Prostate gland (tissue), 2 donors: ENCODE data around the gene TMEM232. TPM values are rescaled to one million over a fixed set of nuclear protein-coding genes. Genes with fewer than 3 reads are reported as not detected.

ENCODE experiments used
- DNase-seq: peaks from one replicate; pipeline ENCODE4 v3.0.0-alpha.2; 2019; ENCODE audit warnings: low spot score
- H3K27ac ChIP-seq, 2 donors: fragments of 200-600 bp; sonication (generic); 2 replicates each; pipeline ENCODE4 v1.5.1; 2017 to 2019
- H3K27me3 ChIP-seq: fragments of 200-600 bp; sonication (generic); replicated peaks from 2 replicates; pipeline ENCODE4 v1.5.1; 2019; ENCODE audit not compliant: insufficient read depth
- H3K36me3 ChIP-seq, 2 donors: fragments of 200-600 bp; sonication (generic); 1 replicate in 1 of 2; 2 replicates in 1 of 2; pipeline versions ENCODE4 v1.5.1 to v1.8.1; 2017 to 2019
- H3K4me1 ChIP-seq: fragments of 200-600 bp; sonication (generic); replicated peaks from 2 replicates; pipeline ENCODE4 v1.5.1; 2019
- H3K4me3 ChIP-seq, 2 donors: fragments of 200-600 bp; sonication (generic); 2 replicates each; pipeline ENCODE4 v1.5.1; 2017 to 2019
- H3K9me3 ChIP-seq: fragments of 200-600 bp; sonication (generic); 2 replicates; pipeline ENCODE4 v1.5.1; 2017
- CTCF ChIP-seq, 4 experiments: fragments of 200-600 bp in 2 of 4; fragments of 450-650 bp in 2 of 4; sonication (generic) in 2 of 4; IDR thresholded peaks; 1 replicate in 3 of 4; 2 replicates in 1 of 4; pipeline ENCODE4 v1.5.1; 2016 to 2019; ENCODE audit warnings: antibody characterized with exemption in 4 of 4, mild to moderate bottlenecking in 2 of 4, moderate library complexity in 2 of 4
- POLR2A ChIP-seq: fragments of 450-650 bp; IDR thresholded peaks from one replicate; pipeline ENCODE4 v1.6.1; 2016; ENCODE audit warnings: antibody characterized with exemption, mild to moderate bottlenecking
- POLR2AphosphoS5 ChIP-seq: sonication (generic); formaldehyde crosslinking; IDR thresholded peaks from one replicate; pipeline ENCODE4 v1.6.1; 2017; ENCODE audit warnings: antibody characterized with exemption
- WGBS: methylation state at CpG from one replicate; pipeline ENCODE4 v1.1.5; 2018; 5-methylcytosine and 5-hydroxymethylcytosine counted together
- intact Hi-C: fragments of 100-400 bp; cut with DNase I; formaldehyde crosslinking; loops from one replicate; pipeline ENCODE4 v1.14.2; 2022
- total RNA-seq, 2 donors: library from RNA; depleted of rRNA; stranded (reverse); fragments of >200 nt; gene quantifications; one replicate each; pipeline ENCODE4 v1.1.0, GENCODE V29; 2016

The TMEM232 gene
- total RNA-seq, 2 donors from 2014 or later = 5.1 to 11.3 TPM

GRCh38 chr5:110631236-110631635, 95.2 kb downstream of the TMEM232 start:
- Histone ChIP-seq H3K27me3 (no peaks in the 10 kb centered on the region), H3K4me3 (no peak overlapping the region), H3K27ac (no peak overlapping the region), H3K9me3 (no peaks in the 10 kb centered on the region), H3K4me1 (no peaks in the 10 kb centered on the region), H3K36me3 (no peaks in the 10 kb centered on the region)
- no peak for DNase-seq
- WGBS = 94% methylated on average over 1 of the region's 1 CpG
- intact Hi-C loops = no loop called here
- no peak for TF ChIP-seq CTCF (IDR thresholded peaks at IDR 0.05)
- no peak for TF ChIP-seq POLR2A
- no peak for TF ChIP-seq POLR2AphosphoS5

GRCh38 chr5:110630350-110630749, 96.1 kb downstream of the TMEM232 start:
- Histone ChIP-seq H3K36me3 (no peaks in the 10 kb centered on the region), H3K4me1 (no peaks in the 10 kb centered on the region), H3K9me3 (no peaks in the 10 kb centered on the region), H3K27me3 (no peaks in the 10 kb centered on the region), H3K4me3 (no peak overlapping the region), H3K27ac (no peak overlapping the region)
- intact Hi-C loops = no loop called here
- 92% methylated on average over 4 of the region's 4 CpGs for WGBS
- TF ChIP-seq POLR2AphosphoS5 = no peak
- no peak for TF ChIP-seq POLR2A
- no peak for TF ChIP-seq CTCF (IDR thresholded peaks at IDR 0.05)
- DNase-seq = no peak

- no peaks in the 10 kb centered on the region for H3K36me3 ChIP-seq
Measured at GRCh38 chr5:110625376-110625999, 101.0 kb downstream of the TMEM232 start.

GRCh38 chr5:110623874-110624273, 102.6 kb downstream of the TMEM232 start:
- no peak overlapping the region for H3K27ac ChIP-seq
- intact Hi-C loops = loop anchor here (10.0 kb wide), 1 partner anchor 939 kb away; the partner anchor contains the start of gene MAN2A1
- H3K4me3 ChIP-seq = no peak overlapping the region
- H3K4me1 ChIP-seq = no peaks in the 10 kb centered on the region
- no peaks in the 10 kb centered on the region for H3K27me3 ChIP-seq
- DNase-seq = no peak
- H3K36me3 ChIP-seq = no peaks in the 10 kb centered on the region
- no peak for TF ChIP-seq POLR2AphosphoS5
- no peak for TF ChIP-seq CTCF (IDR thresholded peaks at IDR 0.05)
- TF ChIP-seq POLR2A = no peak
- H3K9me3 ChIP-seq = no peaks in the 10 kb centered on the region

More at GRCh38 chr5:110625376-110625999, 101.0 kb downstream of the TMEM232 start:
- no peak overlapping the region for H3K27ac ChIP-seq
- no peak for DNase-seq
- TF ChIP-seq CTCF (IDR thresholded peaks at IDR 0.05) = peak; percentile 20 to 61 (median 46)
- TF ChIP-seq POLR2A = no peak
- no peaks in the 10 kb centered on the region for H3K27me3 ChIP-seq
- no peaks in the 10 kb centered on the region for H3K9me3 ChIP-seq
- WGBS = under 1% methylated on average over 2 of the region's 2 CpGs
- no peaks in the 10 kb centered on the region for H3K4me1 ChIP-seq
- intact Hi-C loops = loop anchor here (10.0 kb wide), 1 partner anchor 941 kb away; the partner anchor contains the start of gene MAN2A1
- H3K4me3 ChIP-seq = no peak overlapping the region

- TF ChIP-seq CTCF (IDR thresholded peaks at IDR 0.05) (no peak), POLR2A (no peak), POLR2AphosphoS5 (no peak)
- WGBS = 90% methylated on average over 1 of the region's 1 CpG
- no peaks in the 10 kb centered on the region for H3K9me3 ChIP-seq
- no peaks in the 10 kb centered on the region for H3K36me3 ChIP-seq
- H3K4me1 ChIP-seq = no peaks in the 10 kb centered on the region
- no peak for DNase-seq
- intact Hi-C loops = no loop called here
- no peak overlapping the region for H3K27ac ChIP-seq
- H3K27me3 ChIP-seq = no peaks in the 10 kb centered on the region
- H3K4me3 ChIP-seq = no peak overlapping the region
Measured at GRCh38 chr5:110618941-110619340, 107.5 kb downstream of the TMEM232 start.
